H1 (cell line): ENCODE measurements around the gene OR8D2.

Experiments used
- CEBPB ChIP-seq: IDR thresholded peaks from 2 replicates; pipeline ENCODE4 v1.6.1; 2012; ENCODE audit warnings: low read depth, low read length
- GABPA ChIP-seq: IDR thresholded peaks from 2 replicates; pipeline ENCODE4 v1.6.1; 2011; ENCODE audit warnings: mild to moderate bottlenecking, low read length, moderate library complexity, borderline replicate concordance; ENCODE audit not compliant: insufficient read depth
- HDAC2 ChIP-seq, 2 experiments: fragments of 300-600 bp in 1 of 2; sonication (generic) in 1 of 2; IDR thresholded peaks; 2 replicates each; pipeline ENCODE4 v1.6.1; 2011 to 2012; ENCODE audit warnings: low read depth in 2 of 2, low read length in 2 of 2, mild to moderate bottlenecking in 2 of 2, moderate library complexity in 2 of 2, borderline replicate concordance in 1 of 2, inconsistent platforms in 1 of 2
- JUND ChIP-seq: IDR thresholded peaks from 2 replicates; pipeline ENCODE4 v1.6.1; 2011; ENCODE audit warnings: mild to moderate bottlenecking, improper control_type of control experiment, low read length
- MAX ChIP-seq: IDR thresholded peaks from 2 replicates; pipeline ENCODE4 v1.6.1; 2012; ENCODE audit warnings: inconsistent platforms
- PHF8 ChIP-seq: fragments of 200-600 bp; sonication (generic); conservative IDR thresholded peaks from 2 replicates; pipeline ENCODE4 v1.7.1; 2012; ENCODE audit warnings: low read depth, mild to moderate bottlenecking, inconsistent platforms, low read length, moderate library complexity
- POLR2A ChIP-seq, 2 experiments: IDR thresholded peaks; 1 replicate in 1 of 2; 2 replicates in 1 of 2; pipeline ENCODE4 v1.6.1; 2011; ENCODE audit warnings: low read depth in 2 of 2, low read length in 2 of 2, mild to moderate bottlenecking in 2 of 2; ENCODE audit errors: control extremely low read depth in 1 of 2
- RFX5 ChIP-seq: IDR thresholded peaks from 2 replicates; pipeline ENCODE4 v1.6.1; 2011; ENCODE audit warnings: low read depth, low read length, improper control_type of control experiment, borderline replicate concordance
- RNF2 ChIP-seq: fragments of 200-900, 300-1000 bp; sonication (generic); IDR thresholded peaks from 2 replicates; pipeline ENCODE4 v1.7.1; 2016; ENCODE audit warnings: borderline replicate concordance, low read depth, mild to moderate bottlenecking, antibody characterized with exemption, low read length; ENCODE audit not compliant: poor library complexity, severe bottlenecking; ENCODE audit errors: missing control alignments
- SAP30 ChIP-seq: fragments of 300-600 bp; sonication (generic); IDR thresholded peaks from 2 replicates; pipeline ENCODE4 v1.7.1; 2012; ENCODE audit warnings: low read length, moderate library complexity, mild to moderate bottlenecking, inconsistent platforms; ENCODE audit not compliant: insufficient read depth, insufficient replicate concordance
- SIN3A ChIP-seq, 2 experiments: IDR thresholded peaks in 1 of 2; conservative IDR thresholded peaks in 1 of 2; 2 replicates each; pipeline ENCODE4 v1.6.1; 2011 to 2012; ENCODE audit warnings: low read length in 2 of 2, improper control_type of control experiment in 1 of 2, low read depth in 1 of 2, mild to moderate bottlenecking in 1 of 2
- TAF1 ChIP-seq: IDR thresholded peaks from 2 replicates; pipeline ENCODE4 v1.6.1; 2011; ENCODE audit warnings: mild to moderate bottlenecking, low read depth, low read length
- ZNF274 ChIP-seq: IDR thresholded peaks from 2 replicates; pipeline ENCODE4 v1.7.0; 2012; ENCODE audit warnings: low read length, borderline replicate concordance; ENCODE audit errors: extremely low read depth
- TF ChIP-seq, protein P1 (sequence below), 3 experiments: IDR thresholded peaks; 1 replicate in 2 of 3; 2 replicates in 1 of 3; pipeline versions ENCODE4 v1.5.1 to v1.6.1; 2011; ENCODE audit warnings: low read length in 3 of 3, mild to moderate bottlenecking in 3 of 3, inconsistent platforms in 2 of 3, low read depth in 1 of 3, moderate library complexity in 1 of 3; ENCODE audit not compliant: insufficient read depth in 1 of 3; ENCODE audit errors: control extremely low read depth in 1 of 3

DNA sequence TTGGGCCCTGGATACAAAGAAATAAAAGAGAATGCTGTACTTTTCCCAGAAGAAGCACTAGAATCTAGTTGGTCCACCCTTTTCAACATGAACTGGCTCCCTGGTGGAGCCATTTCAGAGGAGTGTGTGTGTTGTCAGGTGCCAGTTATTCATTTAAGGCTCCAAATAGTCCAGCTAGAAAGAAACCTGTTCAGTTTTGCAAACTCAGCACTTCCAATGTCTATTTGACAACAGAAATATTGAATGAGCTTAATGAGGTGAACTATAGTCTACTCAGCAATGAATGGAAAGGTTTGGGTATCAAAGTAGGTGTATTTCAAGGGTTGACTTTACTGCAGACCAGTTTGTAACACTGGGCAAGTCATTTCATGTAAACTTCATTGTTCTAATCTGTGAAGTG lies 8.3 kb downstream of the OR8D2 start:
- no peak for TF ChIP-seq SIN3A (conservative IDR thresholded peaks at IDR 0.05 in 1 of 2, IDR thresholded peaks at IDR 0.05 in 1 of 2; ENCODE audit: low read depth in 1 of 2, low read length in 2 of 2)
- TF ChIP-seq, protein P1, sequence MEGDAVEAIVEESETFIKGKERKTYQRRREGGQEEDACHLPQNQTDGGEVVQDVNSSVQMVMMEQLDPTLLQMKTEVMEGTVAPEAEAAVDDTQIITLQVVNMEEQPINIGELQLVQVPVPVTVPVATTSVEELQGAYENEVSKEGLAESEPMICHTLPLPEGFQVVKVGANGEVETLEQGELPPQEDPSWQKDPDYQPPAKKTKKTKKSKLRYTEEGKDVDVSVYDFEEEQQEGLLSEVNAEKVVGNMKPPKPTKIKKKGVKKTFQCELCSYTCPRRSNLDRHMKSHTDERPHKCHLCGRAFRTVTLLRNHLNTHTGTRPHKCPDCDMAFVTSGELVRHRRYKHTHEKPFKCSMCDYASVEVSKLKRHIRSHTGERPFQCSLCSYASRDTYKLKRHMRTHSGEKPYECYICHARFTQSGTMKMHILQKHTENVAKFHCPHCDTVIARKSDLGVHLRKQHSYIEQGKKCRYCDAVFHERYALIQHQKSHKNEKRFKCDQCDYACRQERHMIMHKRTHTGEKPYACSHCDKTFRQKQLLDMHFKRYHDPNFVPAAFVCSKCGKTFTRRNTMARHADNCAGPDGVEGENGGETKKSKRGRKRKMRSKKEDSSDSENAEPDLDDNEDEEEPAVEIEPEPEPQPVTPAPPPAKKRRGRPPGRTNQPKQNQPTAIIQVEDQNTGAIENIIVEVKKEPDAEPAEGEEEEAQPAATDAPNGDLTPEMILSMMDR (IDR thresholded peaks at IDR 0.05; ENCODE audit: control extremely low read depth in 1 of 3, insufficient read depth in 1 of 3, low read depth in 1 of 3, low read length in 3 of 3) = no peak
- no peak for TF ChIP-seq RNF2
- TF ChIP-seq RFX5 = no peak
- TF ChIP-seq SAP30 = no peak
- TF ChIP-seq ZNF274 = no peak
- TF ChIP-seq HDAC2 (IDR thresholded peaks at IDR 0.05; ENCODE audit: borderline replicate concordance in 1 of 2, low read depth in 2 of 2, low read length in 2 of 2) = no peak
- no peak for TF ChIP-seq TAF1
- TF ChIP-seq GABPA = no peak
- TF ChIP-seq MAX = no peak
- TF ChIP-seq POLR2A (IDR thresholded peaks at IDR 0.05; ENCODE audit: control extremely low read depth in 1 of 2, low read depth in 2 of 2, low read length in 2 of 2) = no peak
- TF ChIP-seq PHF8 = no peak
- TF ChIP-seq JUND = no peak
- no peak for TF ChIP-seq CEBPB
